ENCODE measurements around the gene IRF2BPL.
A peak's percentile ranks its signal among the peaks of the same experiment; 100 is the strongest.

The IRF2BPL gene

GRCh38 chr14:77028384-77029231 is at the start of gene IRF2BPL:
Gene IRF2BPL (minus strand): TSS chr14:77028708. CDS start chr14:77027792, 916 bp downstream.
- intact Hi-C loops (cut with DNase I) = loop anchor here (1.0 to 5.0 kb wide), 3 partner anchors 12 to 116 kb away; no protein-coding TSS in a partner anchor
- DNase-seq = peak; percentile 95 to 99 (median 97)

GRCh38 chr14:77077040-77077439 is 48.5 kb upstream of the IRF2BPL start:
- intact Hi-C loops (cut with DNase I) = no loop called here
- DNase-seq = peak in 2 of 10 donors; percentile 74 to 80

- DNase-seq = peak in 1 of 10 donors; percentile 54
- intact Hi-C loops (cut with DNase I) = no loop called here
Observed at GRCh38 chr14:77076113-77076631, 47.7 kb upstream of the IRF2BPL start.

GRCh38 chr14:77074969-77075368 is 46.5 kb upstream of the IRF2BPL start:
- DNase-seq = no peak
- intact Hi-C loops (cut with DNase I) = no loop called here

- intact Hi-C loops (cut with DNase I) = no loop called here
- peak in 1 of 10 donors; percentile 27 for DNase-seq
Observed at GRCh38 chr14:77071938-77072388, 43.5 kb upstream of the IRF2BPL start.

- peak in 2 of 10 donors; percentile 69 to 84 for DNase-seq
- intact Hi-C loops (cut with DNase I) = loop anchor here (5.0 kb wide), 1 partner anchor 47 kb away; no protein-coding TSS in a partner anchor
Observed at GRCh38 chr14:77069551-77069950, 41.0 kb upstream of the IRF2BPL start.

GRCh38 chr14:77068517-77069200 is 40.2 kb upstream of the IRF2BPL start:
- DNase-seq = peak in 1 of 10 donors; percentile 72
- intact Hi-C loops (cut with DNase I) = loop anchor here (1.0 to 5.0 kb wide), 3 partner anchors 46 to 155 kb away; no protein-coding TSS in a partner anchor

- DNase-seq = peak; percentile 67 to 97 (median 77)
- intact Hi-C loops (cut with DNase I) = loop anchor here (1.0 to 5.0 kb wide), 3 partner anchors 46 to 155 kb away; no protein-coding TSS in a partner anchor
Observed at GRCh38 chr14:77067632-77068516, 39.4 kb upstream of the IRF2BPL start.

- peak in 2 of 10 donors; percentile 61 to 69 for DNase-seq
- intact Hi-C loops (cut with DNase I) = loop anchor here (5.0 kb wide), 1 partner anchor 44 kb away; no protein-coding TSS in a partner anchor
Observed at GRCh38 chr14:77066578-77067172, 38.2 kb upstream of the IRF2BPL start.

GRCh38 chr14:77065851-77066577 is 37.5 kb upstream of the IRF2BPL start:
- intact Hi-C loops (cut with DNase I) = loop anchor here (5.0 kb wide), 1 partner anchor 44 kb away; no protein-coding TSS in a partner anchor
- DNase-seq = peak in 1 of 10 donors; percentile 34

GRCh38 chr14:77064521-77065178 is 36.1 kb upstream of the IRF2BPL start:
- DNase-seq = peak in 1 of 10 donors; percentile 56
- intact Hi-C loops (cut with DNase I) = loop anchor here (5.0 kb wide), 1 partner anchor 42 kb away; no protein-coding TSS in a partner anchor

- peak in 6 of 10 donors; percentile 28 to 83 (median 47) for DNase-seq
- intact Hi-C loops (cut with DNase I) = no loop called here
Observed at GRCh38 chr14:77063571-77064171, 35.2 kb upstream of the IRF2BPL start.

GRCh38 chr14:77062261-77062660 is 33.8 kb upstream of the IRF2BPL start:
- intact Hi-C loops (cut with DNase I) = no loop called here
- DNase-seq = peak in 2 of 10 donors; percentile 6 to 56

GRCh38 chr14:77061630-77062257 is 33.2 kb upstream of the IRF2BPL start:
- intact Hi-C loops (cut with DNase I) = no loop called here
- DNase-seq = peak in 2 of 10 donors; percentile 16 to 53

- DNase-seq = peak; percentile 68 to 97 (median 86)
- intact Hi-C loops (cut with DNase I) = no loop called here
Observed at GRCh38 chr14:77059276-77059915, 30.9 kb upstream of the IRF2BPL start.

- intact Hi-C loops (cut with DNase I) = no loop called here
Observed at GRCh38 chr14:77058785-77059184, 30.3 kb upstream of the IRF2BPL start.

More at GRCh38 chr14:77058785-77059184, 30.3 kb upstream of the IRF2BPL start:
- peak in 1 of 10 donors; percentile 72 for DNase-seq
